Liver (tissue), 9 donors: ENCODE measurements around the gene CTTN. TPM values are rescaled to one million over a fixed set of nuclear protein-coding genes. Genes with fewer than 3 reads are reported as not detected.
"Not testable (repeated sequence)": the region's sequence is repeated elsewhere in the genome, so short reads cannot be mapped to it uniquely, and the experiment has no call there.

Source experiments
- DNase-seq: peaks from one replicate; pipeline ENCODE4 v3.0.0-alpha.2; 2017; ENCODE audit warnings: low spot score
- H3K27ac ChIP-seq, 2 donors: one replicate each; pipeline ENCODE4 v1.7.0; 2013; ENCODE audit warnings: inconsistent platforms in 2 of 2, low read length in 2 of 2, control low read depth in 1 of 2, low read depth in 1 of 2, mild to moderate bottlenecking in 1 of 2
- H3K27me3 ChIP-seq, 4 donors: one replicate each; pipeline versions ENCODE4 v1.6.1 to v1.7.0; 2013; ENCODE audit warnings: low read length in 3 of 4, inconsistent platforms in 1 of 4, mild to moderate bottlenecking in 1 of 4, moderate library complexity in 1 of 4; ENCODE audit not compliant: control insufficient read depth in 4 of 4, insufficient read depth in 4 of 4
- H3K36me3 ChIP-seq, 4 donors: one replicate each; pipeline versions ENCODE4 v1.6.1 to v1.7.0; 2013; ENCODE audit warnings: low read length in 3 of 4, mild to moderate bottlenecking in 3 of 4, low read depth in 1 of 4, moderate library complexity in 1 of 4; ENCODE audit not compliant: control insufficient read depth in 4 of 4, insufficient read depth in 3 of 4
- H3K4me1 ChIP-seq, 4 donors: one replicate each; pipeline versions ENCODE4 v1.6.1 to v1.7.0; 2013; ENCODE audit warnings: low read length in 3 of 4, mild to moderate bottlenecking in 3 of 4, moderate library complexity in 1 of 4; ENCODE audit not compliant: control insufficient read depth in 4 of 4, insufficient read depth in 4 of 4
- H3K4me3 ChIP-seq, 3 donors: one replicate each; pipeline versions ENCODE4 v1.6.1 to v1.7.0; 2013; ENCODE audit warnings: low read length in 3 of 3, control low read depth in 1 of 3, low read depth in 1 of 3, mild to moderate bottlenecking in 1 of 3
- H3K9ac ChIP-seq, 2 donors: one replicate each; pipeline ENCODE4 v1.7.0; 2013; ENCODE audit warnings: low read length in 2 of 2, mild to moderate bottlenecking in 2 of 2, moderate library complexity in 2 of 2, control low read depth in 1 of 2, low read depth in 1 of 2
- H3K9me3 ChIP-seq, 4 donors: one replicate each; pipeline versions ENCODE4 v1.6.1 to v1.7.0; 2013; ENCODE audit warnings: low read length in 3 of 4; ENCODE audit not compliant: control insufficient read depth in 4 of 4
- EGR1 ChIP-seq, 2 donors: IDR thresholded peaks; 2 replicates each; pipeline ENCODE4 v1.6.1; 2016 to 2018; ENCODE audit warnings: antibody characterized with exemption in 2 of 2, low read depth in 2 of 2
- FOXA1 ChIP-seq: IDR thresholded peaks from 2 replicates; pipeline ENCODE4 v1.6.1; 2016; ENCODE audit warnings: antibody characterized with exemption
- FOXA2 ChIP-seq: IDR thresholded peaks from 2 replicates; pipeline ENCODE4 v1.6.1; 2016; ENCODE audit warnings: antibody characterized with exemption
- GABPA ChIP-seq, 2 donors: IDR thresholded peaks in 1 of 2; conservative IDR thresholded peaks in 1 of 2; 2 replicates each; pipeline ENCODE4 v1.6.1; 2016; ENCODE audit warnings: antibody characterized with exemption in 2 of 2, mild to moderate bottlenecking in 1 of 2, moderate library complexity in 1 of 2
- HNF4A ChIP-seq, 2 donors: conservative IDR thresholded peaks; 2 replicates each; pipeline ENCODE4 v1.6.1; 2016; ENCODE audit warnings: antibody characterized with exemption in 2 of 2, mild to moderate bottlenecking in 2 of 2
- HNF4G ChIP-seq: IDR thresholded peaks from 2 replicates; pipeline ENCODE4 v1.6.1; 2016; ENCODE audit warnings: antibody characterized with exemption
- JUND ChIP-seq, 2 donors: IDR thresholded peaks; 2 replicates each; pipeline ENCODE4 v1.6.1; 2016; ENCODE audit warnings: antibody characterized with exemption in 2 of 2
- NR2F2 ChIP-seq: IDR thresholded peaks from 2 replicates; pipeline ENCODE4 v1.6.1; 2016; ENCODE audit warnings: antibody characterized with exemption
- RAD21 ChIP-seq, 2 donors: IDR thresholded peaks; 2 replicates each; pipeline ENCODE4 v1.6.1; 2016; ENCODE audit warnings: antibody characterized with exemption in 2 of 2, mild to moderate bottlenecking in 2 of 2
- RXRA ChIP-seq, 2 donors: IDR thresholded peaks; 2 replicates each; pipeline ENCODE4 v1.6.1; 2017 to 2018; ENCODE audit warnings: antibody characterized with exemption in 2 of 2, mild to moderate bottlenecking in 1 of 2
- SP1 ChIP-seq: IDR thresholded peaks from 2 replicates; pipeline ENCODE4 v1.6.1; 2018; ENCODE audit warnings: antibody characterized with exemption, mild to moderate bottlenecking
- TAF1 ChIP-seq: conservative IDR thresholded peaks from 2 replicates; pipeline ENCODE4 v1.6.1; 2016; ENCODE audit warnings: antibody characterized with exemption, mild to moderate bottlenecking
- YY1 ChIP-seq: IDR thresholded peaks from 2 replicates; pipeline ENCODE4 v1.6.1; 2016; ENCODE audit warnings: antibody characterized with exemption, mild to moderate bottlenecking
- WGBS: extraction: QIAGEN DNeasy Blood & Tissue Kit; methylation state at CpG from one replicate; pipeline ENCODE4 v1.1.7; 2013; 5-methylcytosine and 5-hydroxymethylcytosine counted together
- polyA plus RNA-seq, 2 donors: library from polyadenylated mRNA; stranded (reverse) in 1 of 2; unstranded in 1 of 2; fragments of 200-250 nt in 1 of 2; fragments of >200 nt in 1 of 2; fragmentation: Nextera tagmentation in 1 of 2; extraction: Ambion mirVana in 1 of 2; gene quantifications; one replicate each; pipeline versions ENCODE4 v1.2.1 to v1.2.3, GENCODE V29; 2013 to 2015
- total RNA-seq, 2 donors: library from RNA; depleted of rRNA; stranded (reverse); fragments of >200 nt; gene quantifications; one replicate each; pipeline ENCODE4 v1.2.3, GENCODE V29; 2014
- TF ChIP-seq, protein P1 (sequence below): IDR thresholded peaks from 2 replicates; pipeline ENCODE4 v1.6.1; 2016; ENCODE audit warnings: antibody characterized with exemption, mild to moderate bottlenecking
- TF ChIP-seq, protein P2 (sequence below): IDR thresholded peaks from 2 replicates; pipeline ENCODE4 v1.6.1; 2016; ENCODE audit warnings: antibody characterized with exemption
- TF ChIP-seq, protein P3 (sequence below): IDR thresholded peaks from 2 replicates; pipeline ENCODE4 v1.6.1; 2016; ENCODE audit warnings: antibody characterized with exemption
- TF ChIP-seq, protein P4 (sequence below): IDR thresholded peaks from 2 replicates; pipeline ENCODE4 v1.6.1; 2016; ENCODE audit warnings: antibody characterized with exemption
- TF ChIP-seq, protein P5 (sequence below): fragments of 150-350 bp; IDR thresholded peaks from 2 replicates; pipeline ENCODE4 v1.5.1; 2017; ENCODE audit warnings: improper control_type of control experiment, low read depth, low read length; ENCODE audit not compliant: missing input control
- donor health status: healthy.
- donor health status: healthy.
- donor health status: healthy.
- donor health status: healthy.
- donor health status: healthy.

The CTTN gene
- total and polyA plus RNA-seq, 4 donors: 38.7 to 136 (median 45.4) TPM

DNA sequence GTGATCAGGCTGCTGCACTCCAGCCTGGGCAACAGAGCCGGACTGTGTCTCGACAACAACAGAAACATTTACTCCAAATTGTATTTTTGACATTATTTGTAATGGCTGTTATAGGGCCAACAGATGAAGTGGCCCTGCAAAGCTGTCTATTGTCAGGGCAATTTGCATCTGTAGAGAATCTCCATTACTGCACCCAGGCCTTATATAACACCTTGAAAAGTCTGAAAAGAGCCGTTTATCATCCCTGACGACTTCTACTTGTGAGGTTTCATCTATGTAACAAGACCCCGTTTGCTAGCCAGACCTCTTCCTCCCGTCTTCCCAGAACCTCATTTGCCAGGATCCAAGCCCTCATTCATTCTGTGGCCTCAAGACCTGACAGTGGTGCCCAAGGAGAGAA, 9.1 kb upstream of the CTTN start (continued):
- TF ChIP-seq EGR1 (IDR thresholded peaks at IDR 0.05; ENCODE audit: low read depth in 2 of 2): no peak
- no peak for TF ChIP-seq TAF1
- no peak for TF ChIP-seq RXRA (IDR thresholded peaks at IDR 0.05)
- no peak for TF ChIP-seq HNF4A (conservative IDR thresholded peaks at IDR 0.05)
- TF ChIP-seq FOXA1: no peak

DNA sequence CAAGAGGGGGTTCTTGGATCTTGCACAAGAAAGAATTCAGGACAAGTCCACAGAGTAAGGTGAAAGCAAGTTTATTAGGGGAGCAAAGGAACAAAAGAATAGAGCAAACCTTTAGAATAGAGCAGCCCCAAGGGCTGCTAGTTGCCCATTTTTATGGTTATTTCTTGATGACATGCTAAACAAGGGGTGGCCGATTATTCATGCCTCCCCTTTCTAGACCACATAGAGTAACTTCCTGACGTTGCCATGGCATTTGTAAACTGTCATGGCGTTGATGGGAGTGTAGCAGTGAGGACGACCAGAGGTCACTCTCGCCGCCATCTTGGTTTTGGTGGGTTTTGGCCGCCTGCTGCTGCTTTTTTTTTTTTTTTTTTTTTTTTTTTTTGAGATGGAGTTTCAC, 7.4 kb upstream of the CTTN start:
- not testable (repeated sequence) for DNase-seq, H3K36me3 ChIP-seq, H3K9ac ChIP-seq, H3K4me3 ChIP-seq, H3K9me3 ChIP-seq, H3K27ac ChIP-seq, H3K4me1 ChIP-seq, H3K27me3 ChIP-seq
- 95% methylated on average over 7 of the region's 7 CpGs for WGBS

DNA sequence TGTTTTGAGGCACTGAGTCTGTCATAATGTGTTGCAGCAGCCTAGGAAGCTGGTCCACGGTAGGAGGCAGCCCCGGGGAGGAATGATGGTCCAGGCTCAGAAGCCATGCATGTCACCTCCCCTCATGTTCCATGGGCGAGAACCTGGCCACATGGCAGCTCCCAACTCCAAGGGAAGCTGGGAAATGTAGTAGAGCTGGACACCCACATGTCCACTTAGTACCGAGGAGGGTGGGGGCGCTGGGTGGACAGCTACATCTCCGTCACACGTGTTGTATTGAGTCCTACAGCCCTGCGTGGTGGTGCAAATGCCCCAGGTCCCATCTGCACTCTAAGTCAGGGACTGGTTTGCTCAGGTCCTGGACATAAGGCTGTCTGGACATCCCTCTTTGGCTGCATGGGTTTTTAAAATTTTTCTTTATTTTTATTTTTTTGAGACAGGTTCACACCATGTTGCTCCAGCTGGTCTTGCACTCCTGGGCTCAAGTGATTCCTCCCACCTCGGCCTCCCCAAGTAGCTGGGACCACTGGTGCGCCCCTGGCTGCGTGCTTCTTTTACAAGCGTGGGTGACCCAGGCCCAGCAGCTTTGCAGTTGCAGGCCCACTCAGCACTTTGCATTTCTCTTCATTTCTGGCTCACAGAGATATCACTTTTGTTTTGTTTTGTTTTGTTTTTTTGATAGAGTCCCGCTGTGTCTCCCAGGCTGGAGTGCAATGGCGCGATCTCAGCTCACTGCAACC, 3.9 kb upstream of the CTTN start:
- DNase-seq: no peak
- TF ChIP-seq RAD21 (IDR thresholded peaks at IDR 0.05): no peak
- TF ChIP-seq, protein P1, sequence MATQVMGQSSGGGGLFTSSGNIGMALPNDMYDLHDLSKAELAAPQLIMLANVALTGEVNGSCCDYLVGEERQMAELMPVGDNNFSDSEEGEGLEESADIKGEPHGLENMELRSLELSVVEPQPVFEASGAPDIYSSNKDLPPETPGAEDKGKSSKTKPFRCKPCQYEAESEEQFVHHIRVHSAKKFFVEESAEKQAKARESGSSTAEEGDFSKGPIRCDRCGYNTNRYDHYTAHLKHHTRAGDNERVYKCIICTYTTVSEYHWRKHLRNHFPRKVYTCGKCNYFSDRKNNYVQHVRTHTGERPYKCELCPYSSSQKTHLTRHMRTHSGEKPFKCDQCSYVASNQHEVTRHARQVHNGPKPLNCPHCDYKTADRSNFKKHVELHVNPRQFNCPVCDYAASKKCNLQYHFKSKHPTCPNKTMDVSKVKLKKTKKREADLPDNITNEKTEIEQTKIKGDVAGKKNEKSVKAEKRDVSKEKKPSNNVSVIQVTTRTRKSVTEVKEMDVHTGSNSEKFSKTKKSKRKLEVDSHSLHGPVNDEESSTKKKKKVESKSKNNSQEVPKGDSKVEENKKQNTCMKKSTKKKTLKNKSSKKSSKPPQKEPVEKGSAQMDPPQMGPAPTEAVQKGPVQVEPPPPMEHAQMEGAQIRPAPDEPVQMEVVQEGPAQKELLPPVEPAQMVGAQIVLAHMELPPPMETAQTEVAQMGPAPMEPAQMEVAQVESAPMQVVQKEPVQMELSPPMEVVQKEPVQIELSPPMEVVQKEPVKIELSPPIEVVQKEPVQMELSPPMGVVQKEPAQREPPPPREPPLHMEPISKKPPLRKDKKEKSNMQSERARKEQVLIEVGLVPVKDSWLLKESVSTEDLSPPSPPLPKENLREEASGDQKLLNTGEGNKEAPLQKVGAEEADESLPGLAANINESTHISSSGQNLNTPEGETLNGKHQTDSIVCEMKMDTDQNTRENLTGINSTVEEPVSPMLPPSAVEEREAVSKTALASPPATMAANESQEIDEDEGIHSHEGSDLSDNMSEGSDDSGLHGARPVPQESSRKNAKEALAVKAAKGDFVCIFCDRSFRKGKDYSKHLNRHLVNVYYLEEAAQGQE: no peak
- TF ChIP-seq RXRA (IDR thresholded peaks at IDR 0.05): no peak
- TF ChIP-seq, protein P2, sequence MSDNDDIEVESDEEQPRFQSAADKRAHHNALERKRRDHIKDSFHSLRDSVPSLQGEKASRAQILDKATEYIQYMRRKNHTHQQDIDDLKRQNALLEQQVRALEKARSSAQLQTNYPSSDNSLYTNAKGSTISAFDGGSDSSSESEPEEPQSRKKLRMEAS: no peak
- TF ChIP-seq, protein P3, sequence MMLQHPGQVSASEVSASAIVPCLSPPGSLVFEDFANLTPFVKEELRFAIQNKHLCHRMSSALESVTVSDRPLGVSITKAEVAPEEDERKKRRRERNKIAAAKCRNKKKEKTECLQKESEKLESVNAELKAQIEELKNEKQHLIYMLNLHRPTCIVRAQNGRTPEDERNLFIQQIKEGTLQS: no peak
- no peak for TF ChIP-seq YY1
- no peak for TF ChIP-seq HNF4A (conservative IDR thresholded peaks at IDR 0.05)
- TF ChIP-seq SP1: no peak
- TF ChIP-seq TAF1: no peak
- no peak for TF ChIP-seq NR2F2
- TF ChIP-seq, protein P4, sequence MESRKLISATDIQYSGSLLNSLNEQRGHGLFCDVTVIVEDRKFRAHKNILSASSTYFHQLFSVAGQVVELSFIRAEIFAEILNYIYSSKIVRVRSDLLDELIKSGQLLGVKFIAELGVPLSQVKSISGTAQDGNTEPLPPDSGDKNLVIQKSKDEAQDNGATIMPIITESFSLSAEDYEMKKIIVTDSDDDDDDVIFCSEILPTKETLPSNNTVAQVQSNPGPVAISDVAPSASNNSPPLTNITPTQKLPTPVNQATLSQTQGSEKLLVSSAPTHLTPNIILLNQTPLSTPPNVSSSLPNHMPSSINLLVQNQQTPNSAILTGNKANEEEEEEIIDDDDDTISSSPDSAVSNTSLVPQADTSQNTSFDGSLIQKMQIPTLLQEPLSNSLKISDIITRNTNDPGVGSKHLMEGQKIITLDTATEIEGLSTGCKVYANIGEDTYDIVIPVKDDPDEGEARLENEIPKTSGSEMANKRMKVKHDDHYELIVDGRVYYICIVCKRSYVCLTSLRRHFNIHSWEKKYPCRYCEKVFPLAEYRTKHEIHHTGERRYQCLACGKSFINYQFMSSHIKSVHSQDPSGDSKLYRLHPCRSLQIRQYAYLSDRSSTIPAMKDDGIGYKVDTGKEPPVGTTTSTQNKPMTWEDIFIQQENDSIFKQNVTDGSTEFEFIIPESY: no peak
- TF ChIP-seq HNF4G: no peak
- TF ChIP-seq JUND (IDR thresholded peaks at IDR 0.05): no peak
- TF ChIP-seq GABPA (IDR thresholded peaks at IDR 0.05 in 1 of 2, conservative IDR thresholded peaks at IDR 0.05 in 1 of 2): no peak
- no peak for TF ChIP-seq FOXA2
- no peak for TF ChIP-seq FOXA1
- TF ChIP-seq, protein P5, sequence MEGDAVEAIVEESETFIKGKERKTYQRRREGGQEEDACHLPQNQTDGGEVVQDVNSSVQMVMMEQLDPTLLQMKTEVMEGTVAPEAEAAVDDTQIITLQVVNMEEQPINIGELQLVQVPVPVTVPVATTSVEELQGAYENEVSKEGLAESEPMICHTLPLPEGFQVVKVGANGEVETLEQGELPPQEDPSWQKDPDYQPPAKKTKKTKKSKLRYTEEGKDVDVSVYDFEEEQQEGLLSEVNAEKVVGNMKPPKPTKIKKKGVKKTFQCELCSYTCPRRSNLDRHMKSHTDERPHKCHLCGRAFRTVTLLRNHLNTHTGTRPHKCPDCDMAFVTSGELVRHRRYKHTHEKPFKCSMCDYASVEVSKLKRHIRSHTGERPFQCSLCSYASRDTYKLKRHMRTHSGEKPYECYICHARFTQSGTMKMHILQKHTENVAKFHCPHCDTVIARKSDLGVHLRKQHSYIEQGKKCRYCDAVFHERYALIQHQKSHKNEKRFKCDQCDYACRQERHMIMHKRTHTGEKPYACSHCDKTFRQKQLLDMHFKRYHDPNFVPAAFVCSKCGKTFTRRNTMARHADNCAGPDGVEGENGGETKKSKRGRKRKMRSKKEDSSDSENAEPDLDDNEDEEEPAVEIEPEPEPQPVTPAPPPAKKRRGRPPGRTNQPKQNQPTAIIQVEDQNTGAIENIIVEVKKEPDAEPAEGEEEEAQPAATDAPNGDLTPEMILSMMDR: no peak
- TF ChIP-seq EGR1 (IDR thresholded peaks at IDR 0.05; ENCODE audit: low read depth in 2 of 2): no peak
- Histone ChIP-seq H3K4me3 (no peak overlapping the region), H3K27me3 (no peaks in the 10 kb centered on the region), H3K9ac (no peak overlapping the region), H3K27ac (no peak overlapping the region), H3K36me3 (no peaks in the 10 kb centered on the region), H3K9me3 (no peaks in the 10 kb centered on the region), H3K4me1 (peaks cover 3 to 17% (median 10%) of the 10 kb centered on the region in 4 donors)
- 98% methylated on average over 15 of the region's 15 CpGs for WGBS
